CD14-positive monocyte (primary cell): ENCODE data around the gene MCCC1. TPM values are rescaled to one million over a fixed set of nuclear protein-coding genes. Genes with fewer than 3 reads are reported as not detected.

Experiments
- DNase-seq, 3 donors: peaks; one replicate each; pipeline ENCODE4 v3.0.0-alpha.2; 2011 to 2022
- H2AFZ ChIP-seq: 2 replicates; pipeline ENCODE4 v1.6.0; 2012; ENCODE audit warnings: mild to moderate bottlenecking, low read depth, low read length, inconsistent platforms; ENCODE audit not compliant: insufficient read depth, poor library complexity, severe bottlenecking
- H3K27ac ChIP-seq, 2 donors: 1 replicate in 1 of 2; 2 replicates in 1 of 2; pipeline ENCODE4 v1.5.1; 2012 to 2013; ENCODE audit warnings: low read length in 2 of 2, control low read depth in 1 of 2, inconsistent platforms in 1 of 2, low read depth in 1 of 2, mild to moderate bottlenecking in 1 of 2
- H3K27me3 ChIP-seq, 2 donors: one replicate each; pipeline versions ENCODE4 v1.6.0 to v1.6.1; 2011 to 2013; ENCODE audit warnings: low read length in 2 of 2; ENCODE audit not compliant: control insufficient read depth in 2 of 2, insufficient read depth in 2 of 2
- H3K36me3 ChIP-seq, 2 donors: replicated peaks in 1 of 2; 1 replicate in 1 of 2; 2 replicates in 1 of 2; pipeline versions ENCODE4 v1.5.1 to v1.6.1; 2012 to 2013; ENCODE audit warnings: low read length in 2 of 2, control low read depth in 1 of 2, inconsistent platforms in 1 of 2, mild to moderate bottlenecking in 1 of 2; ENCODE audit not compliant: insufficient read depth in 2 of 2, control insufficient read depth in 1 of 2
- H3K4me1 ChIP-seq, 2 donors: 1 replicate in 1 of 2; 2 replicates in 1 of 2; pipeline versions ENCODE4 v1.5.1 to v1.6.1; 2012 to 2013; ENCODE audit warnings: low read length in 2 of 2, control low read depth in 1 of 2, inconsistent platforms in 1 of 2, mild to moderate bottlenecking in 1 of 2, moderate library complexity in 1 of 2; ENCODE audit not compliant: insufficient read depth in 2 of 2, control insufficient read depth in 1 of 2
- H3K4me2 ChIP-seq: replicated peaks from 2 replicates; pipeline ENCODE3; 2012; ENCODE audit warnings: low read length, moderate library complexity, mild to moderate bottlenecking; ENCODE audit not compliant: poor library complexity, severe bottlenecking; ENCODE audit errors: extremely low read depth
- H3K4me3 ChIP-seq, 3 experiments: fragments of 200-600 bp in 1 of 3; sonication (generic) in 1 of 3; replicated peaks in 1 of 3; 1 replicate in 2 of 3; 2 replicates in 1 of 3; pipeline ENCODE4 v1.5.1; 2011 to 2013; ENCODE audit warnings: low read length in 3 of 3, mild to moderate bottlenecking in 3 of 3, control low read depth in 2 of 3, low read depth in 2 of 3, inconsistent platforms in 1 of 3, moderate library complexity in 1 of 3
- H3K79me2 ChIP-seq: 2 replicates; pipeline ENCODE4 v1.6.0; 2012; ENCODE audit warnings: mild to moderate bottlenecking, control low read depth, inconsistent platforms, low read length, moderate library complexity; ENCODE audit not compliant: insufficient read depth
- H3K9ac ChIP-seq: 2 replicates; pipeline ENCODE4 v1.6.0; 2017; ENCODE audit warnings: low read length, mild to moderate bottlenecking; ENCODE audit not compliant: insufficient read depth, poor library complexity, severe bottlenecking
- H3K9me3 ChIP-seq, 2 donors: replicated peaks in 1 of 2; 1 replicate in 1 of 2; 2 replicates in 1 of 2; pipeline versions ENCODE4 v1.5.1 to v1.6.1; 2012 to 2013; ENCODE audit warnings: low read length in 2 of 2, control low read depth in 1 of 2; ENCODE audit not compliant: control insufficient read depth in 1 of 2, insufficient read depth in 1 of 2
- H4K20me1 ChIP-seq: 2 replicates; pipeline ENCODE4 v1.6.0; 2012; ENCODE audit warnings: mild to moderate bottlenecking, low read length, control low read depth, moderate library complexity; ENCODE audit not compliant: insufficient read depth
- H3K27ac Mint-ChIP-seq, 7 donors: one replicate each; pipeline ENCODE4 v1.8.0; 2020; ENCODE audit warnings: mild to moderate bottlenecking in 7 of 7, mixed read lengths in 7 of 7, moderate library complexity in 6 of 7, inconsistent platforms in 2 of 7
- H3K27me3 Mint-ChIP-seq, 3 donors: one replicate each; pipeline ENCODE4 v1.8.0; 2021 to 2022; ENCODE audit warnings: low read depth in 3 of 3, mild to moderate bottlenecking in 3 of 3, mixed read lengths in 3 of 3, moderate library complexity in 3 of 3, inconsistent platforms in 1 of 3
- H3K36me3 Mint-ChIP-seq, 2 donors: one replicate each; pipeline ENCODE4 v1.8.0; 2020; ENCODE audit warnings: mixed read lengths in 2 of 2, inconsistent platforms in 1 of 2, mild to moderate bottlenecking in 1 of 2
- H3K4me1 Mint-ChIP-seq: one replicate; pipeline ENCODE4 v1.8.0; 2020; ENCODE audit warnings: mild to moderate bottlenecking, mixed read lengths
- H3K4me3 Mint-ChIP-seq, 2 donors: one replicate each; pipeline ENCODE4 v1.8.0; 2020; ENCODE audit warnings: mild to moderate bottlenecking in 2 of 2, mixed read lengths in 2 of 2, moderate library complexity in 1 of 2
- H3K9me3 Mint-ChIP-seq, 7 donors: one replicate each; pipeline ENCODE4 v1.8.0; 2020 to 2022; ENCODE audit warnings: mixed read lengths in 7 of 7, mild to moderate bottlenecking in 6 of 7, moderate library complexity in 6 of 7, inconsistent platforms in 2 of 7
- CTCF ChIP-seq: fragments of 200-600 bp; IDR thresholded peaks from one replicate; pipeline ENCODE4 v1.8.0; 2022; ENCODE audit warnings: antibody characterized with exemption, mild to moderate bottlenecking
- WGBS: methylation state at CpG from one replicate; pipeline ENCODE4 v1.1.5; 2013; ENCODE audit warnings: missing lambda C conversion rate; ENCODE audit not compliant: insufficient coverage; 5-methylcytosine and 5-hydroxymethylcytosine counted together
- intact Hi-C, 2 donors: fragments of 100-400 bp; cut with micrococcal nuclease; formaldehyde crosslinking; loops; one replicate each; pipeline versions ENCODE4 v1.15.0 to v1.15.1; 2023
- polyA plus RNA-seq, 3 donors: library from polyadenylated mRNA; depleted of rRNA in 1 of 3; unstranded in 2 of 3; stranded (reverse) in 1 of 3; fragments of 300-500 nt in 2 of 3; fragments of >200 nt in 1 of 3; fragmentation: Illumina TruSeq in 2 of 3; gene quantifications; 1 replicate in 2 of 3; 2 replicates in 1 of 3; pipeline ENCODE4 v1.2.3, GENCODE V29; 2012 to 2021

The MCCC1 gene
- polyA plus RNA-seq, 3 donors = 13.9 to 18.4 (median 16.0) TPM

GRCh38 chr3:183092256-183092655 is 7.0 kb downstream of the MCCC1 start:
- Histone ChIP-seq H2AFZ (no peak overlapping the region), H4K20me1 (no peaks in the 10 kb centered on the region), H3K4me2 (no peak overlapping the region), H3K27me3 (no peaks in the 10 kb centered on the region), H3K9me3 (no peaks in the 10 kb centered on the region), H3K27ac (no peak overlapping the region), H3K36me3 (peaks cover 39 to 63% of the 10 kb centered on the region in 2 donors), H3K9ac (no peak overlapping the region), H3K4me3 (no peak overlapping the region), H3K79me2 (peaks cover 16% of the 10 kb centered on the region), H3K4me1 (no peaks in the 10 kb centered on the region)
- no peak overlapping the region for H3K27ac Mint-ChIP-seq
- no peak for DNase-seq
- no peak for TF ChIP-seq CTCF
- H3K4me1 Mint-ChIP-seq = peaks cover 6% of the 10 kb centered on the region
- H3K27me3 Mint-ChIP-seq = peaks cover 0 to 2% (median 0%) of the 10 kb centered on the region in 3 donors
- WGBS = 98% methylated on average over 6 of the region's 8 CpGs
- intact Hi-C loops = no loop called here
- H3K9me3 Mint-ChIP-seq = peaks cover 0 to 3% (median 0%) of the 10 kb centered on the region in 7 donors
- no peak overlapping the region for H3K4me3 Mint-ChIP-seq
- peaks cover 52 to 69% of the 10 kb centered on the region in 2 donors for H3K36me3 Mint-ChIP-seq

DNA sequence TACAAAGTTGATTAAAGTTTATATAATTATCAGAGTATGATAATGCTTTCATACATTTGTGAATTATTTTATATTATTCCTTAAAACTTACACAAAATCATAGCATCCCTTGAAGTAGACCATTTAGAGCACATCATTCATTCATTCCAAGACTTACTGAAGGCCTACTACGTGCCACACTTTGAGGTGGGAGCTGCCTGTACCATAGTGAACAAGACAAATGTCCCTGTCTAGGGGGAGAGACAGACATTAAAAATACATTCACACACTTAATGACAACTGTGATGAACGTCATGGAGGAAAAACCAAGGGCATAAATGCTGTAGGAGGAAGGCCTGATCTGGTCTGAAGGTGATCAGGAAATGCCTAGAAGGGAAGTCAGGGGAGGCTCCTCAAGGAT is 12.1 kb downstream of the MCCC1 start:
- intact Hi-C loops = no loop called here
- H3K79me2 ChIP-seq = no peaks in the 10 kb centered on the region
- no peaks in the 10 kb centered on the region for H4K20me1 ChIP-seq
- peaks cover 81 to 100% of the 10 kb centered on the region in 2 donors for H3K36me3 ChIP-seq
- no peak for TF ChIP-seq CTCF
- Mint-ChIP-seq H3K4me1 (no peaks in the 10 kb centered on the region), H3K9me3 (peaks cover 0 to 3% (median 0%) of the 10 kb centered on the region in 7 donors), H3K4me3 (no peak overlapping the region), H3K27ac (no peak overlapping the region), H3K36me3 (peaks cover 78 to 95% of the 10 kb centered on the region in 2 donors), H3K27me3 (peaks cover 0 to 2% (median 0%) of the 10 kb centered on the region in 3 donors)
- DNase-seq = no peak
- no peak overlapping the region for H2AFZ ChIP-seq
- H3K9me3 ChIP-seq = no peaks in the 10 kb centered on the region
- no peak overlapping the region for H3K4me3 ChIP-seq
- no peak overlapping the region for H3K4me2 ChIP-seq
- H3K27me3 ChIP-seq = no peaks in the 10 kb centered on the region
- WGBS = no CpG with 5 or more reads among the region's 2 CpGs
- H3K9ac ChIP-seq = no peak overlapping the region
- H3K27ac ChIP-seq = no peak overlapping the region
- no peaks in the 10 kb centered on the region for H3K4me1 ChIP-seq
